COR-L47 (cell line): ENCODE results near the gene PLAC9.
A peak's percentile ranks its signal among the peaks of the same experiment; 100 is the strongest.

Experiments used
- DNase-seq: peaks from one replicate; lab custom pipeline; 2025; lab: John Stamatoyannopoulos, UW

PLAC9 gene

GRCh38 chr10:80160361-80161320 lies 28.1 kb downstream of the PLAC9 start:
- DNase-seq = no peak

DNA sequence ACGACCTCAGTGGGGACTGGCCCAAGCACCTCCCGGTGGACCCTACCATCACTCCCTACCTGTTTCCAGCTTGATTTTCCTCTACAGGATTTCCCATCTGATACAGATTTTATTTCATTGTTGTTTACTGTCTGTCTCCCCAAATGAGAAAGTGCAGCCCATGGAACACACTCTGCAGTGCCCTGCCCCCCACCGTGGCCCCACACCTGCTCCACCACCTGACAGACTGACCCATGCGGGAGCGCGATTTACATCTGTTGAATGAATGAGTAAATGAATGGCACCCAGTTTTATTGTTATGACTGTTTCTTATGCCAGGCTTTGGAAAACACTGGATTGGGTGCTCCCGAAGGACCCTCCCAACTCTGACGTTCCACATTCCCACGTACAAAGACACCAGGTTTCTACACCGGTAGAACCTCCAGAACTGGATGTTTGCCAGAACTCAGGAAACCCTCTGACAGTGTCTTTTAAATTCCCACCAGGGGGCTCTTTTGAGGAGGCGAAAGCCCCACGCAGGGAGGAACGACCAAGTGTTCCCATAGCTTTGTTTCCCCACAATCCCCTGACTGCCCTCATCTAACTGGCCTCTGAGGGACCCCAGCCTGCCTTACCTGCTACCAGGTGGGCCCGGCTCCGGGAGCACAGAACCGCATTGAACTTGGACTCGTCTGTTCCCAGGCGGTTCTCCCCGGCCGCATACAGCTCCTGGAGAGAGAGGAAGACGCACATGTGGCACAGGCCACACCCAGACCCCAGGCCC lies 29.0 kb downstream of the PLAC9 start:
- peak; percentile 54 for DNase-seq

GRCh38 chr10:80163741-80164341 lies 31.3 kb downstream of the PLAC9 start:
- DNase-seq = peak; percentile 75

DNA sequence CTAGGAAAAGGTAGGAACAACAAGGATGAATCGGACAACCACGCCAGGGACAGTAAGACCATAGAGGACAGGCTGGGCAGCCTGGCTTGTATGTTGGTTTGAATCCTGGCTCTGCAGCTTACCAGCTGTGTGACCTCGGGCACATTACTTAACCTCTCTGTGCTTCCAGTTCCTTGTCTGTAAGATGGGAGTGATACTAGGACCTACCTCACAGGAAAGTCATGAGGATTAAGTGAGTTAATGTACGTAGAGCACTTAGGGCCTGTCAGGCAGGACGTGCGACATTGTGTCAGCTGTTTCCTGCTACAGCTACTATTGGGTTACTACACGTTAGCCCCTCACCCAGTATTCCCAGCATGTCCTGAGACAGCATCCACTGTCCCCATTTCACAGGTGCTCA lies 32.1 kb downstream of the PLAC9 start:
- no peak for DNase-seq

DNA sequence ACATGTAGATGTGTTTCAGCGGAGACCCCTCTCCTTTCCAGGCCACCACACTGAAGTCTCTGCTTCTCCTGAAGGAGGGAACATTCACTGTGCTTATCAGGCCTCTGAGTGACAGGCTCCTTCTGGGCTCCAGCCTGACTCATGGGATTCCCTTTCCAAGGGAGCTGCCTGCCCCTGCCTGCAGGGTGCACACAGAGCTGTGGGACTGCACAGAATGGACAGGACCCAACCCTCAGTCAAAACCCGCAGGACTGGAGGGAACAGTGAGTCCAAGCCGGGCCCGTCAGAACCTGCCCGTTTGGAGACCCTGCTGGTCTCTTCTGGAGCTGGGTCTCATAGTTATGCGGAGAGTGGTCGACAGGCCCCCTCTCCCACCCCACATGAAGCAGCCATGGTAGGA lies 32.6 kb downstream of the PLAC9 start:
- no peak for DNase-seq

DNA sequence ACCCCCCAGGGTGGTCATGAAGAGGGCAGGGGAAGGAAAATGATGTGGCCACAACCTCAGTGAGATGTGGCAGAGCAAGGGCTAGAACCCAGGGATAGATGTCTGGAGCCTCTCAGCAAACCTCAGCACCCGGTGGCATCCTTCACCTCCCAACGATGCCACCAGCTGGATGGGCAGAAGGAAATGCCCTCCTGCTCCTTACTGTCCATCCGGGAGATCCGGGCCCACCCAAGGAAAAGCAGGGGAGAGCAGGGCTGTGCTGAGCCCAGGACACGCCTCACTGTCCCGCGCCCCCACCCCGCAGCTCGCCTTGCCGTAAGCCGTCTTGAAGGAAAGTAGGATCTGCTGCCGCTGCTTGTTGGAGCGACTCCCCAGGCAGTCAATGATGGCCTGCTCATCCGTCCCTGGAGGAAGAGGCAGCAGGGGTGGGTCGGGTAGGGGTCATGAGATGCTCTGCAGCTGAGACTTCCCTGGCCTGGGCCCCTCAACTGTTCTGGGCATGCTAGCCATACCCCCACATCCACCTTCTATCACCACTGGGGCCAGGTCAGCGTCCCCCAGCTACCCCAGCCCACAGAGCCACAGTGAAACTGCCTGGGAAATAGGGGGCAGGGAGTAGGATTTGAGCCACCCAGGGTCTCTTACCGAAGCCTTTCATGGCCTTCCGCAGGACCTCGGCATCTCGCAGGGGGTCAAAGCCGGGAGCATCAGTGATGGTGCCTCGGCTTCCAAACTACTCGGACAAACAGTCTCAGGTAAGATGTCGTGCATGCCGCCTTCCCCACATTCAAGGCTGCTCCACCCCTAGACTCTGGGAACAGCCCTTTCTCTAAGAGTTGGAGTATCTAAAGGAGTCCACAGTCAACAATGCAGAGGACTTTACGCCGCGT lies 34.3 kb downstream of the PLAC9 start:
- DNase-seq = no peak

- no peak for DNase-seq
These were observed 35.1 kb downstream of the PLAC9 start for GRCh38 chr10:80167471-80168161.

GRCh38 chr10:80168162-80168511 lies 35.6 kb downstream of the PLAC9 start:
- no peak for DNase-seq

GRCh38 chr10:80168679-80169380 lies 36.3 kb downstream of the PLAC9 start:
- no peak for DNase-seq

GRCh38 chr10:80170026-80170425 lies 37.5 kb downstream of the PLAC9 start:
- no peak for DNase-seq

DNA sequence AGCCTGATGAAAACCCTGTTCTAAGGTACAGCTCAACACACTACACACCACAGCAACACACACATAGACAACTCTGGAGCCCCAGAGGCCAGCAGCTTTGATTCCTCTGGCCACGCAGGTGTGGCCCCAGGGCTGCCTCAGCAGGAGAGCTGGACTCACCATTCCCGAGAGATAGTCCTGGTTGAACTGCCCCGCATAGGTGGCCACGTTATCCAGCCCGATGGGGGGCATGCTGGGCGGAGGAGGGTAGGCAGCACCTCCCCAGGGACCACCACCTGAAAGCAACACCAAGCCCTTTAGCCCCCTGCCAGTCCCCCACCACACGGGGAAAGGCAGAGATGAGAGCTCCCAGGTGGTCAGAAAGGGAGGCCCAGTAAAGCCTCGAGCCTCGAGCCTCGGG lies 38.1 kb downstream of the PLAC9 start:
- no peak for DNase-seq

GRCh38 chr10:80171248-80171660 lies 38.7 kb downstream of the PLAC9 start:
- DNase-seq = no peak

DNA sequence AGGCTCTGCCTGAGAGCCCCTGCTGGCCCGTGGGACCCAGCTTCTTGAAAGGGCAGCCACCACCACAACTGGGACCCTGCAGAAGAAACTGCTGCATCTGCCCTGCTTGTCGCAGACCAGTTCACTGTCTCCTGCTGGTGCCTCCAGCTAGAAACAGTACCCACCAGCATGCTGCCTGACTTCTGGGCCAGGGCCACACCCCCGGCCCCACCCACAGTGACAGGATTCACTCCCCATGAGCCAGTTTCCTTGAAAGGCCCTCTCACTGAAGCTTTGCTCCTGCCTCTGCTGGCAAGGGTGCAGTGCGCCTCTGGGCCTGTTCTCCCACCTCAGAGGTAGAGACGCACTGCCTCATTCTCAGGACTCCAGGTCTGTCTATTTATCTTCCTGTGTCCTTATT lies 40.4 kb downstream of the PLAC9 start:
- DNase-seq = peak; percentile 54

DNA sequence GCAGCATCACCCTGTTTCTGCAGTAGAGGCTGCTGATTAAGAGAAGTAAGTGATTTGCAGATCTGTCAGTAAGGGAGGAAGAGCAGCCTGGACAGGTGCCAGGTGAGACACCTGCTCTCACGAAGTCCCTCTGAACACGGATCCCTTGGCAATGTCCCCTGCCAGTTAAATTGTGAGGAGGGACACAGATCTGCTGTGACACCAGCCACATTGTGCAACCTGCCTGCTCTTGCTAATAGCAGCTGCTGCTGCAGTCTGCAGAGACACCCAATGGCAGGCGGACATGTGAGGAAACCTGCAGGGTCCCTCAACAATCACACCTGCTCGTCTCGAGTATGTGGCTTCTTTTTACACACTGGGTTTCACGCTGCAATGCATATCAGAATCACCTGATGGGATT lies 40.9 kb downstream of the PLAC9 start:
- peak; percentile 86 for DNase-seq

GRCh38 chr10:80174641-80175395 lies 42.3 kb downstream of the PLAC9 start:
- DNase-seq = no peak

- DNase-seq = no peak
These were observed 44.0 kb downstream of the PLAC9 start for GRCh38 chr10:80176526-80176925.

- DNase-seq = no peak
These were observed 45.5 kb downstream of the PLAC9 start for GRCh38 chr10:80177781-80178636.

- DNase-seq = no peak
These were observed 50.5 kb downstream of the PLAC9 start for GRCh38 chr10:80182986-80183385.

DNA sequence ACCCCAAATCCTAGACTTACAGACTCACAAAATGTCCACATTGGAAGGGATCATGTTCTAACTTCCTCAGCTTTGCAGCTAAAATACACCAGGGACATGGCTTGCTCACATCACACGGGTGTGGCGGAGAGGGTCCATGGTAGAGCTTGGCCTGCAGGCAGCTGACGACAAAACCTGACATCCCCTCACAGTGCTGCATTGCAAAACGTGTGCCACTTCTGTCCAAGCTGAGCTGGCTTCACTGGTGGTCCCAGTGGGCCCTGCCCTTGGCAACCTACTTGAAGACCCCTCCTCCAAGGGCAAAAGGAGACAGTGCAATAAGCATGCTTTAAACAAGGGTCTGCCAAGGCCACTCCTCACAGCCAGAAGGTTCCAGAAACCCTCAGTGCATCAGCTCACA lies 50.9 kb downstream of the PLAC9 start:
- no peak for DNase-seq
